22Rv1 (cell line): Measurements from ENCODE around the gene SPATA6L.

Experiments used
- ZFX ChIP-seq: fragments of 450-650 bp; IDR thresholded peaks from 2 replicates; pipeline ENCODE4 v1.6.1; 2017; ENCODE audit warnings: antibody characterized with exemption, borderline replicate concordance
- TF ChIP-seq, protein P1 (sequence below): fragments of 450-650 bp; IDR thresholded peaks from 2 replicates; pipeline ENCODE4 v1.5.1; 2017; ENCODE audit warnings: mild to moderate bottlenecking

DNA sequence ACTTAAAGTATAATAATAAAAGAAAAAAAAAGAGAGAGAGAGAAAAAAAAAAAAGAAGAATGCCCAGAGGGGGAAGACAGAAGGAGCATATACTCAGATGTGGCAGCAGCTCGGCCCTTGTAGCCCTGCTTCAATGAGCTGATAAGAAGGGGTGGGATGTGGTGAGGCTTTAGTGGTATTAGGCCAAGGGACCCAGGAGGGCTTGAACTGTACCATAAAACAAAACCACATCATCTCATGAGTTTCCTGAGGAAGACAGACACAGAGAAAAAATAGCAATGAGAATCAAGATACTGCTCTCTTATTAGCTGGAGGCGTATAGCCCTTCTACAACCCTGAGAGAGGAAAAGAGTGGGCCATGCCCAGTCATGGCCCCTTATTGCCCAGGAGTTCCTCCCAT lies 103.2 kb downstream of the SPATA6L start:
- TF ChIP-seq, protein P1, sequence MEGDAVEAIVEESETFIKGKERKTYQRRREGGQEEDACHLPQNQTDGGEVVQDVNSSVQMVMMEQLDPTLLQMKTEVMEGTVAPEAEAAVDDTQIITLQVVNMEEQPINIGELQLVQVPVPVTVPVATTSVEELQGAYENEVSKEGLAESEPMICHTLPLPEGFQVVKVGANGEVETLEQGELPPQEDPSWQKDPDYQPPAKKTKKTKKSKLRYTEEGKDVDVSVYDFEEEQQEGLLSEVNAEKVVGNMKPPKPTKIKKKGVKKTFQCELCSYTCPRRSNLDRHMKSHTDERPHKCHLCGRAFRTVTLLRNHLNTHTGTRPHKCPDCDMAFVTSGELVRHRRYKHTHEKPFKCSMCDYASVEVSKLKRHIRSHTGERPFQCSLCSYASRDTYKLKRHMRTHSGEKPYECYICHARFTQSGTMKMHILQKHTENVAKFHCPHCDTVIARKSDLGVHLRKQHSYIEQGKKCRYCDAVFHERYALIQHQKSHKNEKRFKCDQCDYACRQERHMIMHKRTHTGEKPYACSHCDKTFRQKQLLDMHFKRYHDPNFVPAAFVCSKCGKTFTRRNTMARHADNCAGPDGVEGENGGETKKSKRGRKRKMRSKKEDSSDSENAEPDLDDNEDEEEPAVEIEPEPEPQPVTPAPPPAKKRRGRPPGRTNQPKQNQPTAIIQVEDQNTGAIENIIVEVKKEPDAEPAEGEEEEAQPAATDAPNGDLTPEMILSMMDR = no peak
- no peak for TF ChIP-seq ZFX
